Activated CD8-positive, alpha-beta T cell treated with anti-CD3 and anti-CD28 coated beads for 36 hours (primary cell): ENCODE data around the gene FRMD4A. TPM values are rescaled to one million over a fixed set of nuclear protein-coding genes. Genes with fewer than 3 reads are reported as not detected.

Source experiments
- ATAC-seq: fragments of 200-7000 bp; cut with Tn5 transposase; one replicate; pipeline ENCODE4 v1.10.0; 2021; ENCODE audit warnings: mild to moderate bottlenecking, moderate library complexity
- CTCF ChIA-PET: fragments of 350-600 bp; sonication (Branson Sonifier 250); formaldehyde crosslinking; loops from one replicate; lab custom pipeline; 2021; ENCODE audit warnings: antibody characterized with exemption; lab: Charles Lee
- POLR2A ChIA-PET: fragments of 350-600 bp; sonication (Branson Sonifier 250); formaldehyde crosslinking; loops from one replicate; lab custom pipeline; 2021; ENCODE audit warnings: antibody characterized with exemption; lab: Charles Lee
- DNase-seq: peaks from one replicate; pipeline ENCODE4 v3.0.0-alpha.2; 2020
- H3K27ac Mint-ChIP-seq: one replicate; pipeline ENCODE4 v1.8.0; 2021; ENCODE audit warnings: mild to moderate bottlenecking, mixed read lengths
- H3K27me3 Mint-ChIP-seq: one replicate; pipeline ENCODE4 v1.8.0; 2021; ENCODE audit warnings: mixed read lengths
- H3K36me3 Mint-ChIP-seq: one replicate; pipeline ENCODE4 v1.8.0; 2021; ENCODE audit warnings: low read depth, mixed read lengths
- H3K4me1 Mint-ChIP-seq: one replicate; pipeline ENCODE4 v1.8.0; 2021; ENCODE audit warnings: low read depth, mixed read lengths
- H3K4me3 Mint-ChIP-seq: one replicate; pipeline ENCODE4 v1.8.0; 2021; ENCODE audit warnings: mild to moderate bottlenecking, moderate library complexity, mixed read lengths
- H3K9me3 Mint-ChIP-seq: one replicate; pipeline ENCODE4 v1.8.0; 2021; ENCODE audit warnings: mixed read lengths
- intact Hi-C: fragments of 100-400 bp; cut with micrococcal nuclease; formaldehyde crosslinking; loops from one replicate; pipeline ENCODE4 v1.10.0; 2022
- total RNA-seq, 2 experiments: library from RNA; stranded (reverse); gene quantifications; one replicate each; pipeline ENCODE4 v1.2.3, GENCODE V29; 2021
- TF ChIP-seq, protein P1 (sequence below): fragments of 200-600 bp; IDR thresholded peaks from one replicate; pipeline ENCODE4 v1.8.0; 2022; ENCODE audit warnings: antibody characterized with exemption, mild to moderate bottlenecking

FRMD4A gene
- total RNA-seq, 2 experiments from 2014 or later: 2.1 to 2.8 TPM

- no peak overlapping the region for H3K27ac Mint-ChIP-seq
- H3K9me3 Mint-ChIP-seq: no peaks in the 10 kb centered on the region
- no peak overlapping the region for H3K4me3 Mint-ChIP-seq
- intact Hi-C loops: no loop called here
- peaks cover 45% of the 10 kb centered on the region for H3K36me3 Mint-ChIP-seq
- ATAC-seq (no peak), DNase-seq (no peak)
- no peaks in the 10 kb centered on the region for H3K27me3 Mint-ChIP-seq
- TF ChIP-seq, protein P1, sequence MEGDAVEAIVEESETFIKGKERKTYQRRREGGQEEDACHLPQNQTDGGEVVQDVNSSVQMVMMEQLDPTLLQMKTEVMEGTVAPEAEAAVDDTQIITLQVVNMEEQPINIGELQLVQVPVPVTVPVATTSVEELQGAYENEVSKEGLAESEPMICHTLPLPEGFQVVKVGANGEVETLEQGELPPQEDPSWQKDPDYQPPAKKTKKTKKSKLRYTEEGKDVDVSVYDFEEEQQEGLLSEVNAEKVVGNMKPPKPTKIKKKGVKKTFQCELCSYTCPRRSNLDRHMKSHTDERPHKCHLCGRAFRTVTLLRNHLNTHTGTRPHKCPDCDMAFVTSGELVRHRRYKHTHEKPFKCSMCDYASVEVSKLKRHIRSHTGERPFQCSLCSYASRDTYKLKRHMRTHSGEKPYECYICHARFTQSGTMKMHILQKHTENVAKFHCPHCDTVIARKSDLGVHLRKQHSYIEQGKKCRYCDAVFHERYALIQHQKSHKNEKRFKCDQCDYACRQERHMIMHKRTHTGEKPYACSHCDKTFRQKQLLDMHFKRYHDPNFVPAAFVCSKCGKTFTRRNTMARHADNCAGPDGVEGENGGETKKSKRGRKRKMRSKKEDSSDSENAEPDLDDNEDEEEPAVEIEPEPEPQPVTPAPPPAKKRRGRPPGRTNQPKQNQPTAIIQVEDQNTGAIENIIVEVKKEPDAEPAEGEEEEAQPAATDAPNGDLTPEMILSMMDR: no peak
- CTCF ChIA-PET: interaction anchor here (1.0 kb wide), 1 partner anchor 10 kb away, joined by 4 read pairs; no protein-coding TSS in a partner anchor
- POLR2A ChIA-PET: interaction anchor here (1.1 kb wide), 1 partner anchor 11 kb away, joined by 6 read pairs; no protein-coding TSS in a partner anchor
- no peaks in the 10 kb centered on the region for H3K4me1 Mint-ChIP-seq
Observed at GRCh38 chr10:13614530-13615332, 716.0 kb downstream of the FRMD4A start.

GRCh38 chr10:13613519-13613918 is 717.2 kb downstream of the FRMD4A start:
- ChIA-PET CTCF (interaction anchor here (0.8 to 1.0 kb wide), 5 partner anchors 10 to 108 kb away, joined by 3 to 4 read pairs (median 3); no protein-coding TSS in a partner anchor), POLR2A (interaction anchor here (1.0 kb wide), 1 partner anchor 28 kb away, joined by 3 read pairs; no protein-coding TSS in a partner anchor)
- Mint-ChIP-seq H3K36me3 (peaks cover 42% of the 10 kb centered on the region), H3K27ac (no peak overlapping the region), H3K9me3 (no peaks in the 10 kb centered on the region), H3K4me1 (no peaks in the 10 kb centered on the region), H3K4me3 (no peak overlapping the region), H3K27me3 (no peaks in the 10 kb centered on the region)
- no peak for DNase-seq
- ATAC-seq: no peak
- intact Hi-C loops: no loop called here
- TF ChIP-seq, protein P1: no peak

GRCh38 chr10:13612654-13613373 is 717.9 kb downstream of the FRMD4A start:
- POLR2A ChIA-PET: no interaction called here
- peaks cover 44% of the 10 kb centered on the region for H3K36me3 Mint-ChIP-seq

GRCh38 chr10:13608246-13608853 is 722.4 kb downstream of the FRMD4A start:
- TF ChIP-seq, protein P1: no peak
- Mint-ChIP-seq H3K4me1 (no peaks in the 10 kb centered on the region), H3K9me3 (no peaks in the 10 kb centered on the region), H3K27me3 (no peaks in the 10 kb centered on the region), H3K36me3 (peaks cover 28% of the 10 kb centered on the region), H3K4me3 (no peak overlapping the region), H3K27ac (no peak overlapping the region)
- POLR2A ChIA-PET: no interaction called here
- CTCF ChIA-PET: interaction anchor here (1.0 to 1.2 kb wide), 2 partner anchors 11 to 22 kb away, joined by 3 read pairs; partner anchors contain the start of gene PRPF18
- ATAC-seq (no peak), DNase-seq (no peak)
- intact Hi-C loops: no loop called here

More at GRCh38 chr10:13612654-13613373, 717.9 kb downstream of the FRMD4A start:
- Mint-ChIP-seq H3K4me3 (no peak overlapping the region), H3K9me3 (no peaks in the 10 kb centered on the region), H3K4me1 (no peaks in the 10 kb centered on the region), H3K27me3 (no peaks in the 10 kb centered on the region), H3K27ac (no peak overlapping the region)
- intact Hi-C loops: no loop called here
- TF ChIP-seq, protein P1: no peak
- CTCF ChIA-PET: interaction anchor here (0.8 to 1.0 kb wide), 5 partner anchors 9 to 109 kb away, joined by 3 to 4 read pairs (median 3); no protein-coding TSS in a partner anchor
- DNase-seq (no peak), ATAC-seq (no peak)
